ENCODE results near the gene S100A7A.

DNA sequence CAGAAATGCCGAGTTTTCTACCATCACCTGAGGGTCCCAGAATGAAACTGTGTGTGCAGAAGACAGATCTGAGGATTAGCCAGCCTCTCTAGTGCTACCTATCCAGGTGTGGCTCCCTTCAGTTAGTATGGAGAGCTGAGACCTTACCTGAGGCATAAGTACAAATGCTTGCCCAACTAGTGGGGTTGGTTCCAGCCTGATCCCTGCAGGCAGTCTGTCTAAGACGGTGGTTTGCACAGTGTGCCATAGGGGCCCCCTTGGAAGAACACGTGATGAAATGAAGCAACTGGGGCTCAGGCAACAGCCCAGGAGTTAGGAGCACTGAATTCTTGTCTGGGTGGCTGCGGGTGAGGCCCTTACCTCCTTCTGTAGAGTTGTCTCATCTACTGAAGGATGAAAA lies 15.6 kb downstream of the S100A7A start:
- TF ChIP-seq, protein P1, sequence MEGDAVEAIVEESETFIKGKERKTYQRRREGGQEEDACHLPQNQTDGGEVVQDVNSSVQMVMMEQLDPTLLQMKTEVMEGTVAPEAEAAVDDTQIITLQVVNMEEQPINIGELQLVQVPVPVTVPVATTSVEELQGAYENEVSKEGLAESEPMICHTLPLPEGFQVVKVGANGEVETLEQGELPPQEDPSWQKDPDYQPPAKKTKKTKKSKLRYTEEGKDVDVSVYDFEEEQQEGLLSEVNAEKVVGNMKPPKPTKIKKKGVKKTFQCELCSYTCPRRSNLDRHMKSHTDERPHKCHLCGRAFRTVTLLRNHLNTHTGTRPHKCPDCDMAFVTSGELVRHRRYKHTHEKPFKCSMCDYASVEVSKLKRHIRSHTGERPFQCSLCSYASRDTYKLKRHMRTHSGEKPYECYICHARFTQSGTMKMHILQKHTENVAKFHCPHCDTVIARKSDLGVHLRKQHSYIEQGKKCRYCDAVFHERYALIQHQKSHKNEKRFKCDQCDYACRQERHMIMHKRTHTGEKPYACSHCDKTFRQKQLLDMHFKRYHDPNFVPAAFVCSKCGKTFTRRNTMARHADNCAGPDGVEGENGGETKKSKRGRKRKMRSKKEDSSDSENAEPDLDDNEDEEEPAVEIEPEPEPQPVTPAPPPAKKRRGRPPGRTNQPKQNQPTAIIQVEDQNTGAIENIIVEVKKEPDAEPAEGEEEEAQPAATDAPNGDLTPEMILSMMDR (IDR thresholded peaks at IDR 0.05; ENCODE audit: insufficient read depth, low read length), result no peak
- TF ChIP-seq GABPA (IDR thresholded peaks at IDR 0.05; ENCODE audit: low read depth) (no peak), POLR2AphosphoS5 (IDR thresholded peaks at IDR 0.05; ENCODE audit: low read depth) (no peak)
- TF ChIP-seq, protein P2, sequence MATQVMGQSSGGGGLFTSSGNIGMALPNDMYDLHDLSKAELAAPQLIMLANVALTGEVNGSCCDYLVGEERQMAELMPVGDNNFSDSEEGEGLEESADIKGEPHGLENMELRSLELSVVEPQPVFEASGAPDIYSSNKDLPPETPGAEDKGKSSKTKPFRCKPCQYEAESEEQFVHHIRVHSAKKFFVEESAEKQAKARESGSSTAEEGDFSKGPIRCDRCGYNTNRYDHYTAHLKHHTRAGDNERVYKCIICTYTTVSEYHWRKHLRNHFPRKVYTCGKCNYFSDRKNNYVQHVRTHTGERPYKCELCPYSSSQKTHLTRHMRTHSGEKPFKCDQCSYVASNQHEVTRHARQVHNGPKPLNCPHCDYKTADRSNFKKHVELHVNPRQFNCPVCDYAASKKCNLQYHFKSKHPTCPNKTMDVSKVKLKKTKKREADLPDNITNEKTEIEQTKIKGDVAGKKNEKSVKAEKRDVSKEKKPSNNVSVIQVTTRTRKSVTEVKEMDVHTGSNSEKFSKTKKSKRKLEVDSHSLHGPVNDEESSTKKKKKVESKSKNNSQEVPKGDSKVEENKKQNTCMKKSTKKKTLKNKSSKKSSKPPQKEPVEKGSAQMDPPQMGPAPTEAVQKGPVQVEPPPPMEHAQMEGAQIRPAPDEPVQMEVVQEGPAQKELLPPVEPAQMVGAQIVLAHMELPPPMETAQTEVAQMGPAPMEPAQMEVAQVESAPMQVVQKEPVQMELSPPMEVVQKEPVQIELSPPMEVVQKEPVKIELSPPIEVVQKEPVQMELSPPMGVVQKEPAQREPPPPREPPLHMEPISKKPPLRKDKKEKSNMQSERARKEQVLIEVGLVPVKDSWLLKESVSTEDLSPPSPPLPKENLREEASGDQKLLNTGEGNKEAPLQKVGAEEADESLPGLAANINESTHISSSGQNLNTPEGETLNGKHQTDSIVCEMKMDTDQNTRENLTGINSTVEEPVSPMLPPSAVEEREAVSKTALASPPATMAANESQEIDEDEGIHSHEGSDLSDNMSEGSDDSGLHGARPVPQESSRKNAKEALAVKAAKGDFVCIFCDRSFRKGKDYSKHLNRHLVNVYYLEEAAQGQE (IDR thresholded peaks at IDR 0.05; ENCODE audit: insufficient replicate concordance, low read depth), result no peak
